Stimulated activated CD8-positive, alpha-beta memory T cell treated with anti-CD3 and anti-CD28 coated beads, Interleukin-15, amount 100 ng/mL, for 24 hours (primary cell): ENCODE measurements around the gene IGFBP2.
A peak's percentile ranks its signal among the peaks of the same experiment; 100 is the strongest.
"Not testable (repeated sequence)": the region's sequence is repeated elsewhere in the genome, so short reads cannot be mapped to it uniquely, and the experiment has no call there.

Experiments used
- DNase-seq: peaks from one replicate; pipeline ENCODE4 v3.0.0-alpha.2; 2020; ENCODE audit warnings: low read depth

IGFBP2 gene

DNA sequence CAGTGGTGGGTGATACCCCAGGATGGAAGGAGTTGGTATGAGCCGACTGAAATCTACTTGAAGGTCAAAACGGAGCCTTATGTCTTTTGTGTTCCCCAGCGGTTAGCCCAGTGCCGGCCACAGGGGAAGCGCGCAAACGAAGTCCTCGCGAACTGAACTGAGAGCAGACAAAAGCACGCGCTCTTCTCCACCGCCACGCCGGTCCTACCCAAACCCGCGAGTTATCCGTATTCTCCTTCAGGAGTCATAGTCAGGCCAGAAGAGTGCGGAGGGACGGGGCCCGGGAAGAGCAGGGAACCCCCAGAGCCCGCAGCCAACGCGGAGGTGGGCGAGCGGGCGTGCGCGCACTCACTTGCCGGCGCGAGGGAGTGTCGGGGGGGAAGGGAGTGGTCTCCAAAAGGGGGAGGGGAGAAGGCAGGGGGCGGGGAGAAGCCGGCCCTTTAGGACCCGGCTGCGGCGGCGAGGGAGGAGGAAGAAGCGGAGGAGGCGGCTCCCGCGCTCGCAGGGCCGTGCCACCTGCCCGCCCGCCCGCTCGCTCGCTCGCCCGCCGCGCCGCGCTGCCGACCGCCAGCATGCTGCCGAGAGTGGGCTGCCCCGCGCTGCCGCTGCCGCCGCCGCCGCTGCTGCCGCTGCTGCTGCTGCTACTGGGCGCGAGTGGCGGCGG lies at the start of gene IGFBP2:
Gene IGFBP2 (plus strand): TSS at position 469 of the 664 bp plus-strand sequence. CDS start 104 bp downstream, at position 573.
- no peak for DNase-seq

- no peak for DNase-seq
These were observed 49.6 kb upstream of the IGFBP2 start for GRCh38 chr2:216583606-216584005.

DNA sequence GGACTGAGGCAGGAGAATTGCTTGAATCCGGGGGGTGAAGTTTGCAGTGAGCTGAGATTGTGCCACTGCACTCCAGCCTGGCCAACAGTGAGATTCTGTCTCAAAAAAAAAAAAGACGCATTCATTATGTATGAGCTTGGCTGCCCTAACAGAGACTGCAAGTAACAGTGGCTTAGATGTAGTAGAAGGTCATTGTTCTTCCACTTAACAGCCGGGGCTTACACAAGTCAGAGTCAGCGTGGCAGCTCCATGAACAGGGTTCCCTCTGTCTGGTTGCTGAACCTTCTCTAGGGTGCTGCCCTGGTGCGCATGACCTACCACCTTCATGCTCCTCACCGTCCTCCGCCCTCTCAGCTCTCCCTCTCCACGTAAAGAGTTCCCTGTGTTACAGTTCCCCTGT lies 49.1 kb upstream of the IGFBP2 start:
- DNase-seq = no peak

- no peak for DNase-seq
These were observed 47.8 kb upstream of the IGFBP2 start for GRCh38 chr2:216585441-216585840.

DNA sequence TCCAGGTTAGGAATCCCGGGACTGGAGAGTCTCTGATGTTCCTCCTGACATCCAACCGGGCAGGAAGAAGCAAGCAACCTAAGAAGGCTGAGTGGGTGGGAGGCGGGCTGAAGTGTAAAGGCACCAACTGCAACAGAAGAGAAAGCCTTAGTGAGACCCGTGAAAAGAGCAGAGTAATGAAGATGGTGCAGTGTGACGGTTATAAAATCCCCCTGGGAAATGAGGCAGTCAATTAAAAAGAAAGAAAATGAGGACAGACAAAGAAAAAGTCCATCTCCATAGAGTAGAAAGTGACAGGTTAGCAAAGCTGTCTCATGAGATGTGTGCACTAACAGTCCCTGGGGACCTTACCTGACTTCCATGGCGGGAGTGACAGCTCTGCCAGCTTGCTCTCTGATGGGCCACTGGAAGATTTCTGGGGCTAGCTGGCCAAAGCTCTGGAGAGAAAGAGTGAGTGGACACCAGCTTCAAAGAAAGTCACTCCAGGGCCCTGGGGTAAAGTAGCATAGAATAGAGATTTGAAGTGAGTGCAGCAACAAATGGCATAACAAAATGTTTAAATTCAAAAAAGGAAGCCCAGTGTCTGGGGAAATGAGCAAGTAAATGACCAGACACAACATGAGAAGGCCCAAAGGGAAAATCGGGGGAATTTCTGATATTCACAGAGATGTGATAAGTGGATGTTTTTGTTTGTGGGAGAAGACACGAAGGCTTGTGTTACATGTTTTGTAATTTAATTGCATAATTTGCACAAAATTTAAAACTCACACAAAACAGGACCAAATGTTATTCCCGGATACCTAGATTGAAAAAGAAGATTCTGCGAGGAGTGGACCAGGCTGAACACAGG lies 44.1 kb upstream of the IGFBP2 start:
- no peak for DNase-seq

GRCh38 chr2:216589791-216590190 lies 43.4 kb upstream of the IGFBP2 start:
- DNase-seq = no peak

- DNase-seq = no peak
These were observed 42.4 kb upstream of the IGFBP2 start for GRCh38 chr2:216590780-216591179.

GRCh38 chr2:216591480-216591879 lies 41.7 kb upstream of the IGFBP2 start:
- DNase-seq = no peak

DNA sequence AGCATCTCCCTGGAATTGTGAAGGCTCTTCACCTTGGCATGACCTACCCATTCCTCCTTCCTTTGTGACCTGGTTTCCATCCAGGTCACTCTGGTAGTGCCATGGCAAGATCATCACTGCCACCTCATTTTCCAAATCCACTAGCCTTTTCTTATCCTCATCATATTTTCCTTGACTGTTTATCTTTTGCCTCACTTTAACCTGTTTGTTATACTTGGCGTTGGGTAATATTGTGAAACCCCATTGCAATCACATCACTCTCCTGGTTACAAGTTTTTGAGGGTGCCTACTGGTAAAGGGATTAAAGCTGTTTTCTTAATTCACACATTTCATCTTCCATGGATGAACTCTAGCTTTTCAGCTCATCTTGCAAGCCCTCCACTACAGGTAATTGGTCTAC lies 39.1 kb upstream of the IGFBP2 start:
- DNase-seq = no peak

- no peak for DNase-seq
These were observed 36.8 kb upstream of the IGFBP2 start for GRCh38 chr2:216596236-216596979.

DNA sequence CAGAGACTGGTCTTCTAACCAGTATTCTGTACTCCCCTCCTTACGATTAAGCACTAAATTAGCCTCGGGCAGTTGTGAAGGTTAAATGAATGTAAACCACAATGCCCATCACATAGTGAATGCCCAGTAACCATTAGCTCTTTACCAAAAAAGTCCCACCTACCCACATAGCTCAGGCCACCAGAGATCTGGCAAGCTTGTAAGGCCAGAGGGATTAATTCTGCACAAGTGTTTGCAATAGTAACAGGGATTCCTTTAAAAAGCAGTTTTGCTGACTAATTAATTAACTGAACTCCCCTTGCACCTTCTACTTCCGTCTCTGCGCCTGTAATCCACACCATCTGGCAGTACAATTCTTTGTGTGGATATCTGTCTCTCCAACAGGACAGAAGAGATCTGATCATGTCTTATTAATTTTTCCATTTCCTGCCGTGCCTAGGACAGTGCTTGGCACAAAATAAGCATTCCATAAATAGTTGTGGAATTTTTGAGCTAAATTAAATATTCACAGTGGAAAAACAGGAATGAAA lies 36.2 kb upstream of the IGFBP2 start:
- no peak for DNase-seq

GRCh38 chr2:216597825-216598224 lies 35.4 kb upstream of the IGFBP2 start:
- not testable (repeated sequence) for DNase-seq

- no peak for DNase-seq
These were observed 31.4 kb upstream of the IGFBP2 start for GRCh38 chr2:216601632-216602409.

- DNase-seq = no peak
These were observed 30.0 kb upstream of the IGFBP2 start for GRCh38 chr2:216603010-216603883.

- no peak for DNase-seq
These were observed 29.4 kb upstream of the IGFBP2 start for GRCh38 chr2:216603884-216604245.

GRCh38 chr2:216604458-216604857 lies 28.8 kb upstream of the IGFBP2 start:
- no peak for DNase-seq

GRCh38 chr2:216606551-216607276 lies 26.5 kb upstream of the IGFBP2 start:
- DNase-seq = peak; percentile 6

- no peak for DNase-seq
These were observed 26.0 kb upstream of the IGFBP2 start for GRCh38 chr2:216607277-216607560.

DNA sequence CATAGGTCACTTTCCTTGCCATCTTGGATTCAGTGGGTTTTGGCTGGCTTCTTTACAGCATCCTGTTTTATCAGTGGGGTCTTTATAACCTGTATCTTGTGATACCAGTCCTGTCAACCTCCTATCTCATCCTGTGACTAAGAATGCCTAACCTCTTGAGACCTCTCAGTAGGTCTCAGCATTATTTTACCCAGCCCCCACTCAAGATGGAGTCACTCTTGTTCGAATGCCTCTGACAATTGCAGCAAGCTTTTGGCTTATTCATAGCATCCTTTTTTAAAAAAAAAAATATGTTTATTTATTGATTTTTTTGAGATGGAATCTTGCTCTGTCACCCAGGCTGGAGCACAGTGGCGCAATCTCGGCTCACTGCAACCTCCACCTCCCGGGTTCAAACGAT lies 24.7 kb upstream of the IGFBP2 start:
- no peak for DNase-seq
